ENCODE measurements around the gene FGD4. TPM values are rescaled to one million over a fixed set of nuclear protein-coding genes. Genes with fewer than 3 reads are reported as not detected.
A peak's percentile ranks its signal among the peaks of the same experiment; 100 is the strongest.
"Not testable (repeated sequence)": the region's sequence is repeated elsewhere in the genome, so short reads cannot be mapped to it uniquely, and the experiment has no call there.

FGD4 gene
- total RNA-seq, 1 experiment from 2014 or later: 13.9 TPM

- in situ Hi-C loops (cut with HindIII; ENCODE audit: low pct_unique_long_range_greater_than_20kb, low sequenced_read_pairs): no loop called here
- no peak for DNase-seq (ENCODE audit: low read depth)
These were observed 105.2 kb downstream of the FGD4 start for GRCh38 chr12:32504591-32504990.

- DNase-seq (ENCODE audit: low read depth): no peak
These were observed 105.9 kb downstream of the FGD4 start for GRCh38 chr12:32505067-32505945.

GRCh38 chr12:32507096-32507941, 108.0 kb downstream of the FGD4 start:
- in situ Hi-C loops (cut with HindIII; ENCODE audit: low pct_unique_long_range_greater_than_20kb, low sequenced_read_pairs); DNase-seq (ENCODE audit: low read depth): not testable (repeated sequence)

More at GRCh38 chr12:32505067-32505945, 105.9 kb downstream of the FGD4 start:
- in situ Hi-C loops (cut with HindIII; ENCODE audit: low pct_unique_long_range_greater_than_20kb, low sequenced_read_pairs): no loop called here

- in situ Hi-C loops (cut with HindIII; ENCODE audit: low pct_unique_long_range_greater_than_20kb, low sequenced_read_pairs): no loop called here
- DNase-seq (ENCODE audit: low read depth): no peak
These were observed 108.6 kb downstream of the FGD4 start for GRCh38 chr12:32507942-32508320.

GRCh38 chr12:32508626-32509025, 109.3 kb downstream of the FGD4 start:
- in situ Hi-C loops (cut with HindIII; ENCODE audit: low pct_unique_long_range_greater_than_20kb, low sequenced_read_pairs): no loop called here
- DNase-seq (ENCODE audit: low read depth): no peak

- DNase-seq (ENCODE audit: low read depth): no peak
- in situ Hi-C loops (cut with HindIII; ENCODE audit: low pct_unique_long_range_greater_than_20kb, low sequenced_read_pairs): loop anchor here (5.0 kb wide), 1 partner anchor 32 kb away; no protein-coding TSS in a partner anchor
These were observed 110.2 kb downstream of the FGD4 start for GRCh38 chr12:32509328-32510091.

GRCh38 chr12:32511976-32512375, 112.6 kb downstream of the FGD4 start:
- in situ Hi-C loops (cut with HindIII; ENCODE audit: low pct_unique_long_range_greater_than_20kb, low sequenced_read_pairs): loop anchor here (5.0 kb wide), 1 partner anchor 35 kb away; no protein-coding TSS in a partner anchor
- DNase-seq (ENCODE audit: low read depth): not testable (repeated sequence)

- in situ Hi-C loops (cut with HindIII; ENCODE audit: low pct_unique_long_range_greater_than_20kb, low sequenced_read_pairs): loop anchor here (5.0 kb wide), 1 partner anchor 35 kb away; no protein-coding TSS in a partner anchor
- DNase-seq (ENCODE audit: low read depth): no peak
These were observed 113.0 kb downstream of the FGD4 start for GRCh38 chr12:32512379-32512778.

GRCh38 chr12:32512910-32513309, 113.6 kb downstream of the FGD4 start:
- no peak for DNase-seq (ENCODE audit: low read depth)
- in situ Hi-C loops (cut with HindIII; ENCODE audit: low pct_unique_long_range_greater_than_20kb, low sequenced_read_pairs): loop anchor here (5.0 kb wide), 1 partner anchor 36 kb away; no protein-coding TSS in a partner anchor

- DNase-seq (ENCODE audit: low read depth): no peak
- in situ Hi-C loops (cut with HindIII; ENCODE audit: low pct_unique_long_range_greater_than_20kb, low sequenced_read_pairs): no loop called here
These were observed 115.9 kb downstream of the FGD4 start for GRCh38 chr12:32515137-32515873.

GRCh38 chr12:32516230-32516629, 116.9 kb downstream of the FGD4 start:
- DNase-seq (ENCODE audit: low read depth): no peak
- in situ Hi-C loops (cut with HindIII; ENCODE audit: low pct_unique_long_range_greater_than_20kb, low sequenced_read_pairs): no loop called here

GRCh38 chr12:32517966-32518365, 118.6 kb downstream of the FGD4 start:
- in situ Hi-C loops (cut with HindIII; ENCODE audit: low pct_unique_long_range_greater_than_20kb, low sequenced_read_pairs): no loop called here
- DNase-seq (ENCODE audit: low read depth): no peak

GRCh38 chr12:32519047-32519446, 119.7 kb downstream of the FGD4 start:
- DNase-seq (ENCODE audit: low read depth): no peak
- in situ Hi-C loops (cut with HindIII; ENCODE audit: low pct_unique_long_range_greater_than_20kb, low sequenced_read_pairs): no loop called here

GRCh38 chr12:32522331-32523221, 123.2 kb downstream of the FGD4 start:
- in situ Hi-C loops (cut with HindIII; ENCODE audit: low pct_unique_long_range_greater_than_20kb, low sequenced_read_pairs): no loop called here
- DNase-seq (ENCODE audit: low read depth): no peak

- in situ Hi-C loops (cut with HindIII; ENCODE audit: low pct_unique_long_range_greater_than_20kb, low sequenced_read_pairs): not testable (repeated sequence)
These were observed 126.4 kb downstream of the FGD4 start for GRCh38 chr12:32525802-32526201.

GRCh38 chr12:32526343-32526742, 127.0 kb downstream of the FGD4 start:
- DNase-seq (ENCODE audit: low read depth): not testable (repeated sequence)

More at GRCh38 chr12:32525802-32526201, 126.4 kb downstream of the FGD4 start:
- not testable (repeated sequence) for DNase-seq (ENCODE audit: low read depth)

GRCh38 chr12:32532422-32532821, 133.1 kb downstream of the FGD4 start:
- in situ Hi-C loops (cut with HindIII; ENCODE audit: low pct_unique_long_range_greater_than_20kb, low sequenced_read_pairs): no loop called here
- DNase-seq (ENCODE audit: low read depth): peak; percentile 40

More at GRCh38 chr12:32526343-32526742, 127.0 kb downstream of the FGD4 start:
- in situ Hi-C loops (cut with HindIII; ENCODE audit: low pct_unique_long_range_greater_than_20kb, low sequenced_read_pairs): not testable (repeated sequence)
